Breast epithelium (tissue), 4 donors: ENCODE results near the gene REEP6. TPM values are rescaled to one million over a fixed set of nuclear protein-coding genes. Genes with fewer than 3 reads are reported as not detected.

Experiments
- DNase-seq, 2 donors: peaks; one replicate each; pipeline ENCODE4 v3.0.0-alpha.2; 2019; ENCODE audit warnings: low spot score in 2 of 2
- H3K27ac ChIP-seq, 2 donors: fragments of 200-600 bp; sonication (generic) in 1 of 2; one replicate each; pipeline ENCODE4 v1.5.1; 2016 to 2019; ENCODE audit warnings: mild to moderate bottlenecking in 1 of 2
- H3K27me3 ChIP-seq, 2 donors: fragments of 200-600 bp; sonication (generic) in 1 of 2; one replicate each; pipeline versions ENCODE4 v1.5.1 to v1.6.0; 2017 to 2019; ENCODE audit warnings: control low read depth in 1 of 2, mild to moderate bottlenecking in 1 of 2
- H3K36me3 ChIP-seq: fragments of 200-600 bp; one replicate; pipeline ENCODE4 v1.5.1; 2019
- H3K4me1 ChIP-seq, 2 donors: fragments of 200-600 bp; sonication (generic); one replicate each; pipeline ENCODE4 v1.5.1; 2016 to 2019; ENCODE audit warnings: control low read depth in 1 of 2
- H3K4me3 ChIP-seq, 3 donors: fragments of 200-600 bp; sonication (generic); 1 replicate in 2 of 3; 2 replicates in 1 of 3; pipeline ENCODE4 v1.5.1; 2016 to 2019; ENCODE audit warnings: mild to moderate bottlenecking in 3 of 3, moderate library complexity in 2 of 3
- H3K9me3 ChIP-seq, 2 donors: fragments of 200-600 bp; sonication (generic) in 1 of 2; one replicate each; pipeline ENCODE4 v1.5.1; 2016 to 2019; ENCODE audit warnings: control low read depth in 1 of 2
- CTCF ChIP-seq, 3 donors: fragments of 450-650 bp; IDR thresholded peaks; one replicate each; pipeline ENCODE4 v1.5.1; 2016 to 2017; ENCODE audit warnings: antibody characterized with exemption in 3 of 3, mild to moderate bottlenecking in 3 of 3, moderate library complexity in 3 of 3
- POLR2A ChIP-seq: fragments of 450-650 bp; IDR thresholded peaks from one replicate; pipeline ENCODE4 v1.6.1; 2016; ENCODE audit warnings: antibody characterized with exemption, mild to moderate bottlenecking, moderate library complexity
- POLR2AphosphoS5 ChIP-seq, 3 donors: sonication (generic); formaldehyde crosslinking; IDR thresholded peaks; one replicate each; pipeline ENCODE4 v1.6.1; 2017; ENCODE audit warnings: antibody characterized with exemption in 3 of 3
- intact Hi-C: fragments of 100-400 bp; cut with DNase I; formaldehyde crosslinking; loops from one replicate; pipeline ENCODE4 v1.15.1; 2023; ENCODE audit warnings: low total_unique reads
- total RNA-seq, 3 donors: library from RNA; depleted of rRNA; stranded (reverse); fragments of >200 nt; gene quantifications; one replicate each; pipeline ENCODE4 v1.1.0, GENCODE V29; 2016

Gene REEP6
- total RNA-seq, 3 donors from 2014 or later: 4.3 to 17.4 (median 11.0) TPM

- Histone ChIP-seq H3K4me3 (peak within 1 kb of the TSS; percentile 45 to 71 (median 66)), H3K4me1 (peaks cover 0 to 7% of the 10 kb centered on the region in 2 donors), H3K27ac (peak within 1 kb of the TSS; percentile 82 to 89), H3K36me3 (no peaks in the 10 kb centered on the region), H3K27me3 (peaks cover 0 to 2% of the 10 kb centered on the region in 2 donors), H3K9me3 (no peaks in the 10 kb centered on the region)
- peak; percentile 99 to 100 for DNase-seq
- intact Hi-C loops: no loop called here
- TF ChIP-seq CTCF (IDR thresholded peaks at IDR 0.05): no peak
- TF ChIP-seq POLR2A: no peak
- TF ChIP-seq POLR2AphosphoS5 (IDR thresholded peaks at IDR 0.05): peak; percentile 63 to 75 (median 63)
Measured at GRCh38 chr19:1490311-1491113, 469 bp upstream of the REEP6 start, which contains the start of gene PCSK4. PCSK4 (minus strand) TSS chr19:1490350; CDS start chr19:1490346, 4 bp downstream.

GRCh38 chr19:1491849-1492170 lies 829 bp downstream of the REEP6 start:
- peaks cover 0 to 2% of the 10 kb centered on the region in 2 donors for H3K27me3 ChIP-seq
- H3K4me3 ChIP-seq: peak overlapping the region in 2 of 3 donors; percentile 65 to 66
- H3K27ac ChIP-seq: peak overlapping the region in 1 of 2 donors; percentile 49
- H3K36me3 ChIP-seq: no peaks in the 10 kb centered on the region
- no peaks in the 10 kb centered on the region for H3K9me3 ChIP-seq
- intact Hi-C loops: no loop called here
- peak in 1 of 2 donors; percentile 43 for DNase-seq
- peaks cover 0 to 7% of the 10 kb centered on the region in 2 donors for H3K4me1 ChIP-seq
- no peak for TF ChIP-seq POLR2A
- no peak for TF ChIP-seq POLR2AphosphoS5 (IDR thresholded peaks at IDR 0.05)

- Histone ChIP-seq H3K9me3 (no peaks in the 10 kb centered on the region), H3K27ac (peak overlapping the region in 1 of 2 donors; percentile 5), H3K4me3 (no peak overlapping the region), H3K4me1 (peaks cover 0 to 7% of the 10 kb centered on the region in 2 donors), H3K27me3 (peaks cover 0 to 2% of the 10 kb centered on the region in 2 donors), H3K36me3 (no peaks in the 10 kb centered on the region)
- TF ChIP-seq CTCF (IDR thresholded peaks at IDR 0.05) (no peak), POLR2A (no peak), POLR2AphosphoS5 (IDR thresholded peaks at IDR 0.05) (no peak)
- intact Hi-C loops: no loop called here
- DNase-seq: no peak
Measured at GRCh38 chr19:1492474-1493006, 1.6 kb downstream of the REEP6 start.

- intact Hi-C loops: no loop called here
- no peaks in the 10 kb centered on the region for H3K9me3 ChIP-seq
- no peaks in the 10 kb centered on the region for H3K36me3 ChIP-seq
- H3K4me3 ChIP-seq: no peak overlapping the region
- DNase-seq: no peak
- no peak overlapping the region for H3K27ac ChIP-seq
- H3K4me1 ChIP-seq: peaks cover 0 to 7% of the 10 kb centered on the region in 2 donors
- TF ChIP-seq POLR2A (no peak), POLR2AphosphoS5 (IDR thresholded peaks at IDR 0.05) (no peak), CTCF (IDR thresholded peaks at IDR 0.05) (no peak)
- peaks cover 0 to 2% of the 10 kb centered on the region in 2 donors for H3K27me3 ChIP-seq
Measured at GRCh38 chr19:1494115-1494815, 3.3 kb downstream of the REEP6 start.

- peaks cover 0 to 7% of the 10 kb centered on the region in 2 donors for H3K4me1 ChIP-seq
- H3K27ac ChIP-seq: no peak overlapping the region
- no peaks in the 10 kb centered on the region for H3K36me3 ChIP-seq
- intact Hi-C loops: no loop called here
- H3K9me3 ChIP-seq: no peaks in the 10 kb centered on the region
- peaks cover 0 to 2% of the 10 kb centered on the region in 2 donors for H3K27me3 ChIP-seq
- DNase-seq: no peak
- H3K4me3 ChIP-seq: no peak overlapping the region
- TF ChIP-seq POLR2A (no peak), CTCF (IDR thresholded peaks at IDR 0.05) (no peak), POLR2AphosphoS5 (IDR thresholded peaks at IDR 0.05) (no peak)
Measured at GRCh38 chr19:1495051-1495798, 4.2 kb downstream of the REEP6 start.
